ENCODE measurements around the gene POLR3GL.

DNA sequence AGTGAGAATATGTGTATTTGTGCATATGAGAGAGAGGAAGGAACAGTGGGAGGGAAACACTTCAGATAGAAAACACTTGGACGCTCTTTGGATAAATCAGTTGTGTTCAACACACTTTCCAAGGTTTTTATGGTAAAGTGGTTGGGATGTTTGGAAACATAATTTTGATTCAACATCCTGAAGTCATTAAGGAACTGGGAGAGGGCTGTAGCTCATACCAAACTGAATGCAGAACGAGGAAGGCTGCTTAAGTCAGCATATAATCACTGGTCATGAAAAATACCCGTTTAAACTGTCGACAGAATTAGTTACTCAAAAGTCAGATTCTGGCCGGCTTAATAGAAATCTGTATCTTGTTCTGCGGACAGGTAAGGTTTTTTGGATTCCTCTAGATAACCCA is 21.6 kb upstream of the POLR3GL start:
- TF ChIP-seq, protein P1, sequence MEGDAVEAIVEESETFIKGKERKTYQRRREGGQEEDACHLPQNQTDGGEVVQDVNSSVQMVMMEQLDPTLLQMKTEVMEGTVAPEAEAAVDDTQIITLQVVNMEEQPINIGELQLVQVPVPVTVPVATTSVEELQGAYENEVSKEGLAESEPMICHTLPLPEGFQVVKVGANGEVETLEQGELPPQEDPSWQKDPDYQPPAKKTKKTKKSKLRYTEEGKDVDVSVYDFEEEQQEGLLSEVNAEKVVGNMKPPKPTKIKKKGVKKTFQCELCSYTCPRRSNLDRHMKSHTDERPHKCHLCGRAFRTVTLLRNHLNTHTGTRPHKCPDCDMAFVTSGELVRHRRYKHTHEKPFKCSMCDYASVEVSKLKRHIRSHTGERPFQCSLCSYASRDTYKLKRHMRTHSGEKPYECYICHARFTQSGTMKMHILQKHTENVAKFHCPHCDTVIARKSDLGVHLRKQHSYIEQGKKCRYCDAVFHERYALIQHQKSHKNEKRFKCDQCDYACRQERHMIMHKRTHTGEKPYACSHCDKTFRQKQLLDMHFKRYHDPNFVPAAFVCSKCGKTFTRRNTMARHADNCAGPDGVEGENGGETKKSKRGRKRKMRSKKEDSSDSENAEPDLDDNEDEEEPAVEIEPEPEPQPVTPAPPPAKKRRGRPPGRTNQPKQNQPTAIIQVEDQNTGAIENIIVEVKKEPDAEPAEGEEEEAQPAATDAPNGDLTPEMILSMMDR (conservative IDR thresholded peaks at IDR 0.05 in 1 of 2, IDR thresholded peaks at IDR 0.05 in 1 of 2; ENCODE audit: low read depth in 1 of 2, low read length in 2 of 2) = no peak
- no peak for TF ChIP-seq EZH2 (IDR thresholded peaks at IDR 0.05; ENCODE audit: low read length, missing control alignments)
